Erythroblast (primary cell): ENCODE results near the gene IFT122.
"Not testable (repeated sequence)": the region's sequence is repeated elsewhere in the genome, so short reads cannot be mapped to it uniquely, and the experiment has no call there.

Experiments
- DNase-seq, 2 experiments: peaks; one replicate each; lab custom pipeline; 2025; lab: John Stamatoyannopoulos, UW
- GATA1 ChIP-seq: IDR thresholded peaks from 2 replicates; pipeline ENCODE4 v1.6.1; 2011; ENCODE audit warnings: low read depth, mild to moderate bottlenecking, control low read depth, low read length, moderate library complexity
- POLR2A ChIP-seq: IDR thresholded peaks from 2 replicates; pipeline ENCODE4 v1.6.1; 2011; ENCODE audit warnings: mild to moderate bottlenecking, low read length

IFT122 gene

DNA sequence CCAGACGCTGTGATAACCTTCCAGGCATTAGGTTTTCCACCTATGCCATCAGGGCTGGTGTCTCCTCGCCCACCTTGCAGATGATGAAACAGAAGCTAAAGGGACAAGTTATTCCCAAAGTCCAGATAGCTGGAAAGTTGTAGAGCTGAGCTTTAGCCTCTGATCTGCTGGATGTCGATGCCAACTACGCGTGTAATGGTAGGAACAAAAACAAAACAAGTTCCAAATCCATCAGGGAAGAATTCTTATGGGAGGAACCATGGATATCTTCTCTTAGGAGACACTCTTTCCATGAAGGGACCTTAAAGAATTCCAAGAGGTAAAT, 60.3 kb downstream of the IFT122 start:
- DNase-seq: no peak
- TF ChIP-seq POLR2A (no peak), GATA1 (no peak)

DNA sequence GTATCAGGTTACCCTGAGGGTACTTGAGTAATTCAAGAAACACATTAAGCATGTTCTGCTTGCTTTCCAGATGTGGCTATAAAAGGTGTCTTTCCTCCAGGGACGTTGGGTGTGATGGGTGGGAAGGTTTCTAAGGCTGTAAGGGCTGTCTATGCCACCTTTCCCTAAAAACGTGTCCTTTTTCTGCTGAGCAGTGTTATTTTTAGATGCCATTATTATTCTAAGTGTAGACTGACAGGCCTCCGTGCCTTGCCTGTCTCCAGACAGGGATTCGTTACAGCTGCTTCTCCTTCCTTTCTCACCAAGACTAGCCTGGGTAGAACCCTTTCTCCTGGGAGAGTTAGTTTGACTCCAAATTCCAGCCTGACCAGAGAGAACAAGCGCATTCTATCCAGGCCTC, 61.6 kb downstream of the IFT122 start:
- TF ChIP-seq GATA1: no peak
- no peak for TF ChIP-seq POLR2A
- DNase-seq: no peak

DNA sequence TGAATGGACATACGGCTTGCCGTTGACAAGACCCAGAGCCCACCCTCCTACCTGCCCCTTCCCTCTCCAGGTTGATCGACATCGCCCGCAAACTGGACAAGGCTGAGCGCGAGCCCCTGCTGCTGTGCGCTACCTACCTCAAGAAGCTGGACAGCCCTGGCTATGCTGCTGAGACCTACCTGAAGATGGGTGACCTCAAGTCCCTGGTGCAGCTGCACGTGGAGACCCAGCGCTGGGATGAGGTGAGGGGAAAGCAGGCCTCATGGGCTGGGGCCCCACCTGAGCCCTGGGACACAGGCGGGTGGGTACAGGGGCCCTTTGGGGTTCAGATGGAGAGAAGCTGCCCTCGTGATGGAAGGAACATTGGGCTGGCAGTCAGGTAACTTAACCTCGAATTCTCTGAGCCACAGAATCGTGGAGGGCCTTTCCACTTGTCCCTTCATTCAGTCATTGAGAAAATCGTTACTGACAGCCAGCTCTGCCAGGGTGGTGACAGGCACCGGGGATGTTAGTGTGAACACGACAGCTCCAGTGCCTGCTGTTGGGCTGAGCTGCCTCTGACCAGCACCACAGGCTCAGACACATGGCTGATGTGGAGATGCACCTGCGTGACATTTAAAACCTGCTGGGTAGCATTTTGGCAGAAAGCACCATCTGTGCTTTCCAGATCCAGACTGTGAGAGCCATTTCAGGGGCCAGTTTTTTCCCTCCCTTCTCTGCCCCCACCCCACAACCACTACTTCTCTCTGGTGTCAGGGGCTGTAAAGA, 62.8 kb downstream of the IFT122 start:
- DNase-seq: no peak

DNA sequence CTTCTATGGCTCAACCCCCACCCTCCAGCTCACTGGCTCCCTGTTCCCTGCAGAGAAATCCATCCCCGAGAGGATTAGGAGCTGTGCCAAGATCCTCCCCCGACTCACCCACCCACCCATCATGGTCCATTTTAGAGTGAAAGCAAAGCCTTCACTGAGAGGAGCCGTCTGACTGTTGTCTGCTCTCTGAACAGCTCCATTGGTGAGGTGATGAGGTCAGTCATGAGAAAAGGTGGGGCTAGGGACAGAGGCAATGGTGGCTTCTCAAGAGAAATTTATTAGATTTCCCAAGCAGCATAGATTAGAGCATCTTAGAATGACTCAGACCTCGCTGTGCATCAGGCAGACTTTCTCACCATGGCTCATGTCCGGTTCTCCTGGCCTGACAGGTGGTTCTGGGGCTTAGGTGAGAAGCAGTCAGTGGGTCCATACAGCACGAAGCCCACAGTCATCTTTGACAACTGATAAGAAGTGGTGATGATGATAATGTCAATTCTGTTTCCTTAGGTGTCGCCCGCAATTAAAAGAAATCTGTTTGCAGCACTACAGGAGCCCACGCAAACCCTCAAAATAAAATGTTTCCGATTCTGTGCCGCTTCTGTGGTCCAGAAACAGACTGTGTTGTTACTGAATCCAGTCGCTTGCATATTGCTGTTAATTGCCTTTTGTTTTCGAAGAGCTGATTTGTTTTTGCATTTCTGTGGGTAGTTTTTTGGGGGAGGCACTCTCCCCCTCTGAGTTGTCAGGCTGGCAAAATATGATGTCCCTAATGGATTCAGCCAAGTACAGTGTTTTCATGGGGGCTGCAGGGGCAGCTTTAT, 63.7 kb downstream of the IFT122 start:
- DNase-seq: no peak
- no peak for TF ChIP-seq POLR2A
- no peak for TF ChIP-seq GATA1

More for the DNA sequence above, 62.8 kb downstream of the IFT122 start:
- TF ChIP-seq GATA1: no peak
- TF ChIP-seq POLR2A: no peak

- no peak for TF ChIP-seq POLR2A
- TF ChIP-seq GATA1: no peak
- DNase-seq: no peak
Measured at GRCh38 chr3:129504471-129505100, 64.6 kb downstream of the IFT122 start.

- TF ChIP-seq POLR2A (no peak), GATA1 (no peak)
- DNase-seq: no peak
Measured at GRCh38 chr3:129505341-129505740, 65.3 kb downstream of the IFT122 start.

GRCh38 chr3:129506231-129506742, 66.3 kb downstream of the IFT122 start:
- TF ChIP-seq POLR2A (no peak), GATA1 (no peak)
- DNase-seq: no peak

GRCh38 chr3:129507181-129507831, 67.3 kb downstream of the IFT122 start:
- no peak for DNase-seq
- TF ChIP-seq POLR2A (no peak), GATA1 (no peak)

- DNase-seq: no peak
- TF ChIP-seq GATA1: no peak
- no peak for TF ChIP-seq POLR2A
Measured at GRCh38 chr3:129512595-129512994, 72.6 kb downstream of the IFT122 start.

DNA sequence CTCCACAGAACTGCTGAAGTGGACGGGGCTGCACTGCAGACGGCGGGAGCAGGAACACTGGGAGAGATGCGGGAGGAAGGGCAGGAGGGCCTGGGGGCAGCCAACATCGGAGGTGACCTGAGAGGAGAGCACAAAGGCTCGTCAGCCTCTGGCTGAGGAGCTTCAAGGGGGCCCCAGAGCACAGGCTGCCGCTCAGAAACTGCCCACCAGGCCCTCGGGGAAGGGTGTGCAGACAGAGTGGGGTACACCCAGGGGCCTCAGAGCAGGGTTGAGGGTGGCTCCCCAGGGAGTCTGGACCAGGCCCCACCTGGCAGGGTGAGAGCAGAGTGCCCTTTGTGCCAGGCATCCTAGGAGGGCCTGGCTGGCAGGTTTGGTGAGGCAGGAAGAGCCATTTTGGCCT, 73.7 kb downstream of the IFT122 start:
- TF ChIP-seq POLR2A (no peak), GATA1 (no peak)
- no peak for DNase-seq

GRCh38 chr3:129514110-129514509, 74.1 kb downstream of the IFT122 start:
- DNase-seq: no peak

DNA sequence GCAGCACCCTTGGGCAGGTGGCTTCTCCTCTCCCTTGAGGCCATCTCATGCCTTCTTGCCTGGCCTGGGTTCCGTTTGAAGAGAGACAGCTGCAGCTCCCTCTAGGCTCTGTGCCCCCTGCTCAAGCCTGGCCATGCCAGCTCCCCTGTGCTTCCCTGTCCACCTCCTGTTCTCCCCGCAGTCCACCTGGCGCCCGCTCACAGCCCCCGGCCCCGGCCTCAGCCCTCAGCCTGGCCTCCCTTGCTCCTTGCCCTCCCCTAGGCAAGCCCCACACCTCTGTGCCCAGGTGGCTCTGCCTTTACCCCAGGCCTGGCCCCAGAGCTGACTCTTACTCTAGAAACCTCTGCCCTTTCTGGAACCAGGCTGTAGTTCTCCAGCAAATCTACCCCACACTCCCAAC, 74.5 kb downstream of the IFT122 start:
- TF ChIP-seq GATA1 (no peak), POLR2A (no peak)

More at GRCh38 chr3:129514110-129514509, 74.1 kb downstream of the IFT122 start:
- no peak for TF ChIP-seq POLR2A
- no peak for TF ChIP-seq GATA1

GRCh38 chr3:129515108-129515820, 75.2 kb downstream of the IFT122 start:
- DNase-seq: not testable (repeated sequence)

More for the DNA sequence above, 74.5 kb downstream of the IFT122 start:
- DNase-seq: no peak

DNA sequence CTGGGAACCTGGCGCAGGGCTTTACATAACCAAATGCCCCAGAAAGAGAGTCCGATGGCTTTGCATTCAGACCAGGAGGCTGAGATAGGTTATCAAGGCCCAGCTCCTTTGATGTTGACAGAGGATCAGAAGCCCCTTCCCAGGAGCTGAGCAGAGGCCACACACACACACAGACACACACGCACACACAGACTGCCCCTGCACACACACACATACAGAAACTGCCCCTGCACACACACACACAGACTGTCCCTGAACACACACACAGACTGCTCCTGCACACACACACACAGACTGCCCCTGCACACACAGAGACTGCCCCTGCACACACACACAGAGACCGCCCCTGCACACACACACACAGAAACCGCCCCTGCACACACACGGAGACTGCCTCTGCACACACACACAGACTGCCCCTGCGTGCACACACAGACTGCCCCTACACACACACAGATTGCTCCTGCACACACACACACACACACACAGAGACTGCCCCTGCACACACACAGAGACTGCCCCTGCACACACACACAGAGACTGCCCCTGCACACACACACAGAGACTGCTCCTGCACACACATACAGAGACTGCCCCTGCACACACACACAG, 75.9 kb downstream of the IFT122 start:
- not testable (repeated sequence) for DNase-seq
